Small intestine (tissue), 7 donors: ENCODE results near the gene VWA8. TPM values are rescaled to one million over a fixed set of nuclear protein-coding genes. Genes with fewer than 3 reads are reported as not detected.
"Not testable (repeated sequence)": the region's sequence is repeated elsewhere in the genome, so short reads cannot be mapped to it uniquely, and the experiment has no call there.

Source experiments
- DNase-seq, 2 donors: peaks; one replicate each; pipeline versions ENCODE4 v3.0.0 to v3.0.0-alpha.2; 2013
- FAIRE-seq: peaks from 2 replicates; lab custom pipeline; 2012; peaks lifted over from hg19 to GRCh38; lab: Jason Lieb, UNC
- H3K27ac ChIP-seq, 3 donors: one replicate each; pipeline ENCODE4 v1.5.1; 2013; ENCODE audit warnings: low read length in 2 of 3, mild to moderate bottlenecking in 2 of 3, control low read depth in 1 of 3, inconsistent platforms in 1 of 3, low read depth in 1 of 3, moderate library complexity in 1 of 3
- H3K27me3 ChIP-seq, 3 donors: one replicate each; pipeline ENCODE4 v1.6.1; 2013; ENCODE audit warnings: low read length in 3 of 3, inconsistent platforms in 1 of 3; ENCODE audit not compliant: control insufficient read depth in 3 of 3, insufficient read depth in 3 of 3
- H3K36me3 ChIP-seq, 3 donors: one replicate each; pipeline ENCODE4 v1.6.1; 2013; ENCODE audit warnings: low read length in 3 of 3, inconsistent platforms in 1 of 3, low read depth in 1 of 3, mild to moderate bottlenecking in 1 of 3, moderate library complexity in 1 of 3; ENCODE audit not compliant: control insufficient read depth in 3 of 3, insufficient read depth in 2 of 3
- H3K4me1 ChIP-seq, 3 donors: one replicate each; pipeline ENCODE4 v1.6.1; 2013; ENCODE audit warnings: low read length in 2 of 3, inconsistent platforms in 1 of 3, low read depth in 1 of 3, mild to moderate bottlenecking in 1 of 3, moderate library complexity in 1 of 3; ENCODE audit not compliant: control insufficient read depth in 3 of 3, insufficient read depth in 2 of 3
- H3K4me3 ChIP-seq, 3 donors: one replicate each; pipeline ENCODE4 v1.5.1; 2013; ENCODE audit warnings: low read length in 3 of 3, control low read depth in 1 of 3, inconsistent platforms in 1 of 3, low read depth in 1 of 3, mild to moderate bottlenecking in 1 of 3, moderate library complexity in 1 of 3
- H3K9me3 ChIP-seq, 2 donors: one replicate each; pipeline ENCODE4 v1.6.1; 2013; ENCODE audit warnings: low read depth in 1 of 2, low read length in 1 of 2; ENCODE audit not compliant: control insufficient read depth in 2 of 2, insufficient read depth in 1 of 2
- WGBS, 3 donors: extraction: QIAGEN DNeasy Blood & Tissue Kit; methylation state at CpG; one replicate each; pipeline ENCODE4 v1.1.7; 2013; 5-methylcytosine and 5-hydroxymethylcytosine counted together
- polyA plus RNA-seq, 4 donors: library from polyadenylated mRNA; stranded (reverse) in 3 of 4; unstranded in 1 of 4; fragments of 200-250 nt in 3 of 4; fragments of 120-200 nt in 1 of 4; gene quantifications; one replicate each; pipeline versions ENCODE4 v1.2.1 to v1.2.3, GENCODE V29; 2013
- donor health status: healthy with polysubstance abuse.
- donor health status: control.
- donor health status: control.
- donor health status: Bipolar disorder and iron deficiency.
- donor health status: healthy.

The VWA8 gene
- polyA plus RNA-seq, 4 donors: 3.8 to 11.5 (median 6.0) TPM

DNA sequence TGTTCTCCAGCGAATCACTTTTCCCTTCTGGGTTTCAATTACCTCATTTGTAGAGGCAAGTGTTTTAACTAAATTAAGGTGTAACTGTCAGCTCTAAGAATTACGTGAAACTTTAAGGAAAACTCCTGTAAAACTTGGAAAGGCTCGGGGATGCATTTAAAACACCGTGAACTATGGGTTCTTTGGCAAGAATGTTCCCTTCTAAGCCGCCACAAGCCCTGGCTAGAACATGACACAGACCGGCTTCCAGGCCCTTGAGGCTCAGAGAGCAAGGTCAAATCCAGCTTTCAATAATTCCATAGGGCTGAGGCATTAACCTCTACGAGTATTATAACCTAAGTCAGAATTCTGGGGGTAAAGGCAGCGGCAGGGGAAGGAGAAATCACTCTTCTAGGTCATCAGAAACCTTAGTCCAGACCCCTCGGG, 685 bp downstream of the VWA8 start:
- Histone ChIP-seq H3K27ac (peak overlapping the region; percentile 87 to 89 (median 87)), H3K9me3 (no peaks in the 10 kb centered on the region), H3K27me3 (no peaks in the 10 kb centered on the region), H3K36me3 (no peaks in the 10 kb centered on the region), H3K4me3 (peak overlapping the region; percentile 64 to 91 (median 83)), H3K4me1 (peaks cover 0 to 6% (median 3%) of the 10 kb centered on the region in 3 donors)
- WGBS, 3 donors: 4 to 9% (median 7%) methylated on average over 9 of the region's 9 CpGs
- FAIRE-seq (no peak), DNase-seq (peak; percentile 59 to 64)

DNA sequence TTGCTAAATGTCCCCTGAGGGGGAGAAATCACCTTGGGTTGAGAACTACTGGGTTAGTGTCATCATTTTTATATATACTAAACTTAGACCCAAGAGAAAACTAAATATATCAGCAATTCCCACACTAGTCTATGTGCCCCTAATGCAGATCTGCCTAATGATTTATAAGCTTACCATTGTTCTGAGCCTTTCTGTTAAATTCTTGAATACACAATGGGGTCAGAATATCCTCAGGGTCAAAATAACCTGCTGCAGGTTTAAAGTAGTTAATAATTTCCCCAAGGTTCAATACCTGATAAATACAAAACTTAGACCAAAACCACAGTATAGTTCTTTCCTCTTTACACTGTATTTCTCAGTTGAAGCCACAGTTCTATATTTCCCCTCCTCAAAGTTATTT, 4.6 kb downstream of the VWA8 start:
- Histone ChIP-seq H3K9me3 (no peaks in the 10 kb centered on the region), H3K4me3 (no peak overlapping the region), H3K27me3 (no peaks in the 10 kb centered on the region), H3K4me1 (peaks cover 0 to 6% (median 0%) of the 10 kb centered on the region in 3 donors), H3K27ac (no peak overlapping the region), H3K36me3 (no peaks in the 10 kb centered on the region)
- no peak for DNase-seq
- no peak for FAIRE-seq

DNA sequence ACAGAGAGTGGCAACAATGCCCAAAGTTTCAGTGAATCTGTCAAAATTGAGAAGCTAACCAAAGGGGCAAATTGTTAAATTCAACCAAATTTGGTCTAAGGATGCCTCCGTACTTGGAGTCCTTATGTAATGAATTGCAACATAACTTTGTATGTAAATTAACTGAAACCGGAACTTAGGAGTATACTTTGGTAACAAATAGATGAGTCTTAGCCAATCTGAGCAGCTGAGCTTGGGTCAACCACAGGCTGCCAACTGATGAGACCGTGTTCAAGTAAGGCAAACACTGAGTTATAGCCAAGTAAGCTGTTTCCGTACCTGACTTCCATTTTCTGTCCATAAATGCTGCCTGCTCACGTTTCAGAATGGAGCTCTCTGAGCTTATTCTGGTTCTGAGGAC, 5.3 kb downstream of the VWA8 start:
- Histone ChIP-seq H3K4me3 (no peak overlapping the region), H3K27ac (no peak overlapping the region), H3K4me1 (peaks cover 0 to 6% (median 0%) of the 10 kb centered on the region in 3 donors), H3K36me3 (no peaks in the 10 kb centered on the region), H3K27me3 (no peaks in the 10 kb centered on the region), H3K9me3 (no peaks in the 10 kb centered on the region)
- 84 to 92% (median 90%) methylated on average over 5 of the region's 5 CpGs for WGBS, 3 donors
- no peak for FAIRE-seq
- DNase-seq: no peak

DNA sequence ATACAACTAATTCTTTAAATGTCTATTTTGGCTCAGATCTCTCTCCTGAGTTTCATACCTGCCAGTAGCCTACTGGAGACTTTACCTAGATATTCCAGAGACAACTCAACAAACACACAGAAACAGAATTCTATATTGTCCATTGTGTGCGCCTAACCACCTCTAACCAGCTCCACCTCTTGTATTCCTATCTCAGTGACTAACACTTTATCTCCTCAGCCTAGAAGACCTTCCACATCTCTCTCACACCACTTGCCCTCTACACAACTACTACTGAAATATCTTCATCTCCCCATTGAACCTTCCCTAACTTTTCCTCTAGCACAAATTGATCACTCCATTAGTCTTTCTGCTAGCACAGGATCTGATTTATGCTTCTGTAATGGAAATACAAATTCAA, 6.7 kb downstream of the VWA8 start:
- Histone ChIP-seq H3K27ac (no peak overlapping the region), H3K9me3 (no peaks in the 10 kb centered on the region), H3K4me1 (peaks cover 0 to 2% (median 0%) of the 10 kb centered on the region in 3 donors), H3K4me3 (no peak overlapping the region), H3K36me3 (no peaks in the 10 kb centered on the region), H3K27me3 (no peaks in the 10 kb centered on the region)
- no peak for DNase-seq
- WGBS, 3 donors: 94 to 99% (median 95%) methylated on average over 1 of the region's 1 CpG
- FAIRE-seq: no peak

DNA sequence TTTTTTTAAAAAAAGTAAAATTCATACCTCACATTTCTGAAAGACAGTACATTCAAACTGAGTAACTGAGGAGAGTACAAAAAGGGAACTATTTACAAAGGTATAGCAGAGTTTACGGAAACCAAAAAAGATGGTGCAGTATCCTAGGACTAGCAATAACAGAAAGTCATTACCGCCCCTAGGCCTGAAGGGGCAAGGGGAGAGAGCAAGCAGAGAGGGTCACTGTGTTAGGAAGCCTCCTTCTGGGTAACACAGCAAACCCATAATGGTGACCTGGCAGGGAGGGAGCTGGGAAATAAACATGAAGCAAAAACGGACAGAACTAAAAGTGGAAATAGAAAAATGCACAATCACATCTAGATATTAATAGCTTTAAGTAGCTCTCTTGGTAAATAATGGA, 8.2 kb downstream of the VWA8 start:
- DNase-seq (no peak), FAIRE-seq (no peak)
- H3K4me3 ChIP-seq: no peak overlapping the region
- no peaks in the 10 kb centered on the region for H3K36me3 ChIP-seq
- 83 to 84% (median 83%) methylated on average over 3 of the region's 3 CpGs for WGBS, 3 donors
- H3K9me3 ChIP-seq: no peaks in the 10 kb centered on the region
- H3K27ac ChIP-seq: no peak overlapping the region
- no peaks in the 10 kb centered on the region for H3K27me3 ChIP-seq
- H3K4me1 ChIP-seq: no peaks in the 10 kb centered on the region

DNA sequence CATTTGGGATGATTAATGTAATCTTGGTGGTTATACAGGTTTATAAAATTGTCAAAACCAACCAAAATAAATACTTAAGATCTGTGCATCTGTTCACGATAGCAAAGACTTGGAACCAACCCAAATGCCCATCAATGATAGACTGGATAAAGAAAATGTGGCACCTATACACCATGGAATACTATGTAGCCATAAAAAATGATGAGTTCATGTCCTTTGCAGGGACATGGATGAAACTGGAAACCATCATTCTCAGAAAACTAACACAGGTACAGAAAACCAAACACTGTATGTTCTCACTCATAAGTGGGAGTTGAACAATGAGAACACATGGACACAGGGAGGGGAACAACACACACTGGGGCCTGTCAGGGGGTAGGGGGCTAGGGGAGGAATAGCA, 11.8 kb downstream of the VWA8 start:
- not testable (repeated sequence) for H3K4me1 ChIP-seq, H3K27me3 ChIP-seq, DNase-seq, H3K9me3 ChIP-seq, H3K36me3 ChIP-seq, FAIRE-seq, H3K27ac ChIP-seq, H3K4me3 ChIP-seq
- WGBS, 3 donors: 90 to 100% (median 93%) methylated on average over 1 of the region's 1 CpG

DNA sequence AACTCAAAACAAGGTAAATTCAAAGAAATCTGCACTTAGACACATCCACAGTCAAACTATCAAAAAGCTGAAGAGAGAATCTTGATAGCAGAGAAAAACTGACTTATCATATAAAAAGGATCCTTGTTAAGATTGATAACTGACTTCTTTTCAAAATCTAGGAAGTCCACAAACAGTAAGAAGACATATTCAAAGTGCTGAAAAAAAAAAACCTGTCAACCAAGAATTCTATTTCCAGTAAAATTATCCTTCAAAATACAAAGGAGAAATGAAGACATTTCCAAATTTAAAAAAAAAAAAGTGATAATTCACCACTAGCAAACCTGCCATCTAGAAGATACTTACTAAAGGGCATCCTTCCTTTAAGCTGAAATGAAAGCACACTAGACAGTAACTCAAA, 15.0 kb downstream of the VWA8 start:
- no peak overlapping the region for H3K27ac ChIP-seq
- FAIRE-seq: no peak
- H3K27me3 ChIP-seq: no peaks in the 10 kb centered on the region
- H3K36me3 ChIP-seq: peaks cover 0 to 6% (median 0%) of the 10 kb centered on the region in 3 donors
- H3K4me3 ChIP-seq: no peak overlapping the region
- no peak for DNase-seq
- peaks cover 0 to 3% of the 10 kb centered on the region in 2 donors for H3K9me3 ChIP-seq
- peaks cover 0 to 2% (median 0%) of the 10 kb centered on the region in 3 donors for H3K4me1 ChIP-seq

DNA sequence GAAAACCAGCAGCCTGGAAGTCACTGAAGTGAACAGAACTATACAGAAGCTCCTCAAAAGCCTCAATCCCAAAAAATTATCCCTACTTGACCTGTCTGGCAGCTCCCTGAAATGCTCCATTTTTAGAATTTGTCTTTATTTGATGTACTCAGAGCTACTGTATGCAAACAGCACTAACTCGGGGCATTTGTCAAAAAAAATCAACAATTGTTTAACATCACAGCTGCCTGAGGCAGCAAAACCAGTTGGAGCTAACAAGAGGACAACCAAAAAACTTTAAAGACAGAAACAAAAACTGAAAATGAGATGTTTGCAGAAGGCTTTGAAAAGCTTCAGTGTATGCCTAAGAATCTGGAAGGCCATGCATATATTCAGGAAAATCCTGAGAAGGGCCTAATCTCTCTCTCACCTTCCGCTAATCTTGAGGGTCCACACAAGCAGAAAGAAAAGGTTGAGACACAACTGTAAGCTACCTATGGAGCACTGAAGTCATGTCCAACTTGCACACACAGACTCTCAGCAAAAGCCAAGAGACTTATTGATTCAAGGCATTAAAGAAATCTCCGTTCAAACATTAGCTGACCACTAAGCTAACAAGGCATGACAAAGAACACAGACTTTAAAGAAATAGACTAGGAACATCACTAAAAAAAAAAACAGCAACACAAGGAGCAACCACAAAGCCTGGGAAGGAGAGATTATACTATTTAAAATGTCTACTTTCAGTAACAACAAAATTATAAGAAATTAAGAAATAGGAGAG, 16.1 kb downstream of the VWA8 start:
- H3K4me3 ChIP-seq: no peak overlapping the region
- H3K27ac ChIP-seq: no peak overlapping the region
- 89 to 92% (median 90%) methylated on average over 3 of the region's 3 CpGs for whole genome bisulfite sequencing, 3 donors
- H3K27me3 ChIP-seq: no peaks in the 10 kb centered on the region
- peaks cover 0 to 2% (median 0%) of the 10 kb centered on the region in 3 donors for H3K4me1 ChIP-seq
- DNase-seq (no peak), FAIRE-seq (no peak)
- H3K9me3 ChIP-seq: peaks cover 0 to 3% of the 10 kb centered on the region in 2 donors
- peaks cover 0 to 6% (median 0%) of the 10 kb centered on the region in 3 donors for H3K36me3 ChIP-seq
